ENCODE data around the gene BTG4.

GRCh38 chr11:111476366-111476765 lies 35.8 kb downstream of the BTG4 start:
- TF ChIP-seq CTCF (conservative IDR thresholded peaks at IDR 0.05 in 1 of 2, IDR thresholded peaks at IDR 0.05 in 1 of 2; ENCODE audit: extremely low read depth in 1 of 2, insufficient read depth in 1 of 2, low read depth in 1 of 2, low read length in 2 of 2) (no peak), EZH2 (IDR thresholded peaks at IDR 0.05; ENCODE audit: borderline replicate concordance, low read length) (no peak)

Measured in mammary epithelial cell (primary cell).